Heart left ventricle (tissue), 16 donors: ENCODE results near the gene RPS6KA2. TPM values are rescaled to one million over a fixed set of nuclear protein-coding genes. Genes with fewer than 3 reads are reported as not detected.

Experiments
- ATAC-seq, 4 donors: fragments of 200-7000 bp; cut with Tn5 transposase; one replicate each; pipeline ENCODE4 v1.9.1; 2020 to 2022; ENCODE audit warnings: moderate library complexity in 4 of 4, mild to moderate bottlenecking in 3 of 4, moderate number of reproducible peaks in 1 of 4
- DNase-seq, 5 donors: peaks; one replicate each; pipeline ENCODE4 v3.0.0-alpha.2; 2020
- H3K27ac ChIP-seq, 12 donors: fragments of 200-600 bp; sonication (generic) in 4 of 12; one replicate each; pipeline versions ENCODE4 v1.5.0 to v1.8.0; 2016 to 2022; ENCODE audit warnings: mild to moderate bottlenecking in 2 of 12
- H3K27me3 ChIP-seq, 9 donors: fragments of 200-600 bp; sonication (generic) in 2 of 9; one replicate each; pipeline versions ENCODE4 v1.5.1 to v1.8.0; 2016 to 2022; ENCODE audit warnings: mild to moderate bottlenecking in 3 of 9
- H3K36me3 ChIP-seq, 9 donors: fragments of 200-600 bp; sonication (generic) in 2 of 9; one replicate each; pipeline versions ENCODE4 v1.5.0 to v1.8.0; 2018 to 2022; ENCODE audit warnings: mild to moderate bottlenecking in 2 of 9
- H3K4me1 ChIP-seq, 12 donors: fragments of 200-600 bp; sonication (generic) in 4 of 12; one replicate each; pipeline versions ENCODE4 v1.5.0 to v1.8.0; 2016 to 2022; ENCODE audit warnings: mild to moderate bottlenecking in 3 of 12
- H3K4me3 ChIP-seq, 12 donors: fragments of 200-600 bp; sonication (generic) in 4 of 12; one replicate each; pipeline versions ENCODE4 v1.5.0 to v1.8.0; 2017 to 2022; ENCODE audit warnings: mild to moderate bottlenecking in 9 of 12, moderate library complexity in 4 of 12
- H3K9me3 ChIP-seq, 12 donors: fragments of 200-600 bp; sonication (generic) in 4 of 12; one replicate each; pipeline versions ENCODE4 v1.5.0 to v1.8.0; 2016 to 2022; ENCODE audit warnings: mild to moderate bottlenecking in 1 of 12
- POLR2A ChIP-seq, 2 donors: fragments of 450-650 bp; IDR thresholded peaks; one replicate each; pipeline ENCODE4 v1.6.1; 2017; ENCODE audit warnings: antibody characterized with exemption in 2 of 2, mild to moderate bottlenecking in 2 of 2, moderate library complexity in 2 of 2
- WGBS, 4 donors: extraction: QIAGEN DNeasy Blood & Tissue Kit in 2 of 4; methylation state at CpG; one replicate each; pipeline versions ENCODE4 v1.1.5 to v1.1.7; 2013 to 2018; 5-methylcytosine and 5-hydroxymethylcytosine counted together
- intact Hi-C, 10 donors: fragments of 100-400 bp; cut with DNase I; formaldehyde crosslinking; loops; one replicate each; pipeline versions ENCODE4 v1.11.1 to v1.14.2; 2022
- polyA plus RNA-seq, 2 donors: library from polyadenylated mRNA; stranded (reverse); fragments of 200-250 nt; gene quantifications; one replicate each; pipeline ENCODE4 v1.2.3, GENCODE V29; 2013
- total RNA-seq, 9 donors: library from RNA; depleted of rRNA in 2 of 9; stranded (reverse); fragments of >200 nt in 2 of 9; fragmentation: NEBNext Ultra II Directional in 3 of 9; extraction: Animal tissue kit (Norgen Biotek cat#: 25700) in 3 of 9; gene quantifications; one replicate each; pipeline versions ENCODE4 v1.1.0 to v1.2.4, GENCODE V29; 2016 to 2023
- TF ChIP-seq, protein P1 (sequence below), 12 donors: fragments of 200-600 bp; sonication (generic) in 4 of 12; IDR thresholded peaks; one replicate each; pipeline versions ENCODE4 v1.5.0 to v1.8.0; 2018 to 2022; ENCODE audit warnings: antibody characterized with exemption in 12 of 12, mild to moderate bottlenecking in 5 of 12
- donor health status: ischemic (EF 13 %, LVEDD 7.1; RV severe dilation, severe dysfunction).
- donor health status: healthy with polysubstance abuse.
- donor health status: DM: no; HTN: yes; CAD: no.
- donor health status: DM: no; HTN: no; CAD: no.
- donor health status: ischemic (EF 25% LVEDD 6.9; RV normal size, moderate dysfunction).
- donor health status: ischemic (EF 25% LVEDD 5.7; RV mildly dilated, moderate dysfunction).
- donor health status: healthy.
- donor health status: DM: yes; HTN: yes; CAD: no.
- donor health status: ischemic (EF 35%, LVEDD 5.7; RV mildly dilated, moderate dysfunction).
- donor health status: nonischemic (EF 11% LVEDD 7.7; RV severe dilation, severe dysfunction).
- donor health status: DM: yes; HTN: yes; CAD: no.
- donor health status: PGD.
- donor health status: ischemic (EF 29% LVEDD 5.4; RV normal size, mild dysfunction).
- donor health status: nonischemic (EF 23%, LVEDD 6.1; RV moderate dilation, normal function).

RPS6KA2 gene
- total and polyA plus RNA-seq, 11 donors = 23.0 to 171 (median 91.6) TPM

DNA sequence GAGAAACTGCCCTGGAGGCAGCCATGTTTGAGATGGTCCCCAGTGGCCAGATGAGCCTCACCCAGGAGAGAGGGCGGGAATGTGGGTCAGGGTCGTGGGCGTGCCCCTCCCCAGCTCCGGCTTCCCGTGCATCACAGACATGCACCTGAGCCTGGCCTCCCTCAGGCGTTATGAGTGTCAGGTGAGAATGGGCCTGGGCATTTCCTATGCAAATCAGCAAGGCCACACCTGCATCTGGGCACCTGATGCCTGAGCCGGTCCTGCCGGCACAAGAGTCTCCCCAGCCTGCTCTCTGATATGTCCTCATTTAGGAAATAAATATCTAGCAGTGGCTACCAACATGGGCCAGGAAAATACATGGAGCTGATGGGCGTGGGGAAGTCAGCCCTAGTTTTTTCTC is 123.0 kb downstream of the RPS6KA2 start:
- no peak for TF ChIP-seq POLR2A (IDR thresholded peaks at IDR 0.05)
- TF ChIP-seq, protein P1, sequence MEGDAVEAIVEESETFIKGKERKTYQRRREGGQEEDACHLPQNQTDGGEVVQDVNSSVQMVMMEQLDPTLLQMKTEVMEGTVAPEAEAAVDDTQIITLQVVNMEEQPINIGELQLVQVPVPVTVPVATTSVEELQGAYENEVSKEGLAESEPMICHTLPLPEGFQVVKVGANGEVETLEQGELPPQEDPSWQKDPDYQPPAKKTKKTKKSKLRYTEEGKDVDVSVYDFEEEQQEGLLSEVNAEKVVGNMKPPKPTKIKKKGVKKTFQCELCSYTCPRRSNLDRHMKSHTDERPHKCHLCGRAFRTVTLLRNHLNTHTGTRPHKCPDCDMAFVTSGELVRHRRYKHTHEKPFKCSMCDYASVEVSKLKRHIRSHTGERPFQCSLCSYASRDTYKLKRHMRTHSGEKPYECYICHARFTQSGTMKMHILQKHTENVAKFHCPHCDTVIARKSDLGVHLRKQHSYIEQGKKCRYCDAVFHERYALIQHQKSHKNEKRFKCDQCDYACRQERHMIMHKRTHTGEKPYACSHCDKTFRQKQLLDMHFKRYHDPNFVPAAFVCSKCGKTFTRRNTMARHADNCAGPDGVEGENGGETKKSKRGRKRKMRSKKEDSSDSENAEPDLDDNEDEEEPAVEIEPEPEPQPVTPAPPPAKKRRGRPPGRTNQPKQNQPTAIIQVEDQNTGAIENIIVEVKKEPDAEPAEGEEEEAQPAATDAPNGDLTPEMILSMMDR (IDR thresholded peaks at IDR 0.05) = no peak
- no peak for ATAC-seq
- peaks cover 0 to 7% (median 0%) of the 10 kb centered on the region in 12 donors for H3K4me1 ChIP-seq
- H3K4me3 ChIP-seq = no peak overlapping the region
- H3K27me3 ChIP-seq = no peaks in the 10 kb centered on the region
- intact Hi-C loops = loop anchor here in 1 of 10 donors (5.0 kb wide), 1 partner anchor 123 kb away; the partner anchor contains the start of gene RPS6KA2
- peaks cover 0 to 80% (median 53%) of the 10 kb centered on the region in 9 donors for H3K36me3 ChIP-seq
- H3K9me3 ChIP-seq = no peaks in the 10 kb centered on the region
- no peak for DNase-seq
- H3K27ac ChIP-seq = no peak overlapping the region
- WGBS, 4 donors = 87 to 94% (median 92%) methylated on average over 9 of the region's 9 CpGs

DNA sequence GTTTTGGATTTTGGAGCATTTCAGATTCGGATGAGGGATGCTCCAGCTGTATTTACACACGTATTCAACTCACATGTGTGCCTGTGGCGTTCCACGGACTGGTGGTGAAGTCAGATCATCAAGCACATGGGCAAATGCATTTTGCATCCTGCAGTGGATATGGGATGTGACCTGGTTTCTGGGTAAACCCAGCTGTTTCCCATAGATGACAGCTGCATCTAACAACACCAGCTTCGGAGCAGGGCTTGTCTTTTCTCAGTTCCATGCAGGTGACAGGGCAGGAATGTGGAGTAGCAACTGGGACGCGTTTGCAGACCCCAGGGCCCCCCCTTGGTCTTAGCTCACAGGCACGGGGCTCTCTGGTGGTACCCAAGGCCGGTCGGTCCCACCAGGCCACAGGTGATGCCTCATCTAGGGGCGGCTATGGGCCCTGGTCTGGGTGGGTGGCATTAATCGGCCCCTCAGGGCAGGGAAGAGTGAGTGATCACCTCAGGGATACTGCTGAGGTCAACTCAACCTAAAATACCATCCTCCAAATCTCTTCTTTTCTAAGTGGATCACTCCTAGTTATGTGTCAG is 123.8 kb downstream of the RPS6KA2 start:
- TF ChIP-seq POLR2A (IDR thresholded peaks at IDR 0.05) = no peak
- TF ChIP-seq, protein P1 (IDR thresholded peaks at IDR 0.05) = no peak

DNA sequence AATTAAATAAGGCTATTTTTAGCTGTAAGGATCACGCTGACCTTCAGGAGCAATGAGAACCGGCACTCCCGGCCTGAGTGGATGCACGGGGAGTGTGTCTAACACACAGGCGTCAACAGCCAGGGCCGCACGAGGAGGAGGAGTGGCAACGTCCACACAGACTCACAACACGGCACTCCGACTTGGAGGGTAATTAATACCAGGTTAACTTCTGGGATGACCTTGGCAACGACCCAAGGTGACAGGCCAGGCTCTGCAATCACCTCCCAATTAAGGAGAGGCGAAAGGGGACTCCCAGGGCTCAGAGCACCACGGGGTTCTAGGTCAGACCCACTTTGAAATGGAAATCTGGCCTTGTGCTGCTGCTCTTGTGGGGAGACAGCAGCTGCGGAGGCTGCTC is 124.6 kb downstream of the RPS6KA2 start:
- Histone ChIP-seq H3K36me3 (peaks cover 0 to 83% (median 45%) of the 10 kb centered on the region in 9 donors), H3K9me3 (no peaks in the 10 kb centered on the region), H3K27me3 (no peaks in the 10 kb centered on the region), H3K27ac (peak overlapping the region in 1 of 12 donors; percentile 10), H3K4me3 (no peak overlapping the region), H3K4me1 (peaks cover 0 to 7% (median 0%) of the 10 kb centered on the region in 12 donors)
- 45 to 62% (median 56%) methylated on average over 14 of the region's 14 CpGs for WGBS, 4 donors
- intact Hi-C loops = loop anchor here in 1 of 10 donors (5.0 kb wide), 1 partner anchor 125 kb away; the partner anchor contains the start of gene RPS6KA2
- DNase-seq = peak in 4 of 5 donors; percentile 36 to 83 (median 54)
- peak; percentile 56 to 87 (median 78) for ATAC-seq
- TF ChIP-seq POLR2A (IDR thresholded peaks at IDR 0.05) = no peak
- TF ChIP-seq, protein P1 (IDR thresholded peaks at IDR 0.05) = no peak

More for the DNA sequence above, 123.8 kb downstream of the RPS6KA2 start:
- H3K27me3 ChIP-seq = no peaks in the 10 kb centered on the region
- H3K27ac ChIP-seq = no peak overlapping the region
- 85 to 93% (median 91%) methylated on average over 12 of the region's 12 CpGs for WGBS, 4 donors
- H3K4me1 ChIP-seq = peaks cover 0 to 7% (median 0%) of the 10 kb centered on the region in 12 donors
- no peaks in the 10 kb centered on the region for H3K9me3 ChIP-seq
- peaks cover 0 to 81% (median 47%) of the 10 kb centered on the region in 9 donors for H3K36me3 ChIP-seq
- H3K4me3 ChIP-seq = no peak overlapping the region
- ATAC-seq (no peak), DNase-seq (no peak)
- intact Hi-C loops = loop anchor here in 1 of 10 donors (5.0 kb wide), 1 partner anchor 124 kb away; the partner anchor contains the start of gene RPS6KA2

DNA sequence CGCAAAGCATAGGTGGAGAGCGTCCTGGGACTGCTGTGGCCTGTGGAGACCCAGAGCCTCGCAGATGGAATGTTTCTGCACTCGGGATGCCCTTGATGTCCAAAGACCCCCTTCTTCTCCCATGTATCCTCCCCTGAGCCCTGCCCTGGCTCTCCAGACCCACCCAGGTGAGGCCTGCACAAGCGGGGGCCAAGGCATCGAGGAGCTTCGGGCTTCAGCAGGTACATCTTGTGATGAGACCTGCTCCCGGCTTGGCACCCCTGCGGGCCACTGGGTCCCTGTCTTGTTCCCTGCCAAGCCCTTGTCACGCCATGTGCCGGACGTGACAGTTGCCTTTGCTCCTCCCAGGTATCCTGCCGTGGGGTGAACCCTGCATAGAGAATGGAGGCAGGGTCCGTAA is 125.8 kb downstream of the RPS6KA2 start:
- DNase-seq = no peak
- intact Hi-C loops = loop anchor here in 1 of 10 donors (5.0 kb wide), 1 partner anchor 126 kb away; the partner anchor contains the start of gene RPS6KA2
- H3K27me3 ChIP-seq = no peaks in the 10 kb centered on the region
- H3K4me1 ChIP-seq = peaks cover 0 to 7% (median 0%) of the 10 kb centered on the region in 12 donors
- 78 to 93% (median 93%) methylated on average over 5 to 14 of the region's 14 CpGs for WGBS, 4 donors
- no peak for ATAC-seq
- H3K36me3 ChIP-seq = peaks cover 0 to 84% (median 55%) of the 10 kb centered on the region in 9 donors
- no peak for TF ChIP-seq POLR2A (IDR thresholded peaks at IDR 0.05)
- TF ChIP-seq, protein P1 (IDR thresholded peaks at IDR 0.05) = no peak
- H3K9me3 ChIP-seq = no peaks in the 10 kb centered on the region
- H3K27ac ChIP-seq = no peak overlapping the region
- no peak overlapping the region for H3K4me3 ChIP-seq
